K562 (cell line): ENCODE measurements around the gene MRPL54. TPM values are rescaled to one million over a fixed set of nuclear protein-coding genes. Genes with fewer than 3 reads are reported as not detected.
A peak's percentile ranks its signal among the peaks of the same experiment; 100 is the strongest.

Experiments
- ATAC-seq: fragments of 200-7000 bp; cut with Tn5 transposase; 3 replicates; pipeline ENCODE4 v1.9.1; 2020; ENCODE audit warnings: moderate library complexity
- BruUV-seq: library from RNA; stranded (reverse); fragments of 400-500 nt; replicated peaks from 2 replicates; lab custom pipeline; 2021; lab: Mats Ljungman, UMichigan
- CTCF ChIA-PET: fragments of 300-600 bp; formaldehyde crosslinking; extraction: SDS; loops from one replicate; lab custom pipeline; 2021; ENCODE audit warnings: low intra/inter-chr PET ratio; lab: Yijun Ruan, JAX
- POLR2A ChIA-PET: fragments of 300-600, 350-650 bp; sonication (Branson Sonifier 250); formaldehyde crosslinking; extraction: SDS; loops from one replicate; lab custom pipeline; 2021; ENCODE audit warnings: antibody characterized with exemption, inconsistent platforms; lab: Yijun Ruan, JAX
- DNase-seq, 4 experiments: peaks; one replicate each; pipeline versions ENCODE4 v3.0.0 to v3.0.0-alpha.2; 2011 to 2018; ENCODE audit warnings: low spot score in 3 of 4, mixed read lengths in 3 of 4; ENCODE audit errors: extremely low read depth in 1 of 4
- FAIRE-seq: peaks from 2 replicates; lab custom pipeline; 2011; peaks lifted over from hg19 to GRCh38; lab: Jason Lieb, UNC
- H2AFZ ChIP-seq: 2 replicates; pipeline ENCODE4 v1.6.0; 2011; ENCODE audit warnings: low read depth, low read length, control low read depth, inconsistent platforms
- H3K27ac ChIP-seq: fragments of 200-600 bp; 3 replicates; pipeline ENCODE4 v1.8.0; 2011; ENCODE audit warnings: low read depth, mild to moderate bottlenecking, control low read depth, inconsistent platforms, low read length, moderate library complexity, mixed read lengths; ENCODE audit errors: extremely low read depth
- H3K27me3 ChIP-seq, 2 experiments: fragments of 300-600 bp in 1 of 2; 2 replicates in 1 of 2; 3 replicates in 1 of 2; pipeline versions ENCODE4 v1.6.0 to v1.8.0; 2011; ENCODE audit warnings: inconsistent platforms in 2 of 2, low read length in 2 of 2, mild to moderate bottlenecking in 1 of 2, mixed read lengths in 1 of 2, moderate library complexity in 1 of 2; ENCODE audit not compliant: control insufficient read depth in 2 of 2, insufficient read depth in 2 of 2
- H3K36me3 ChIP-seq: fragments of 300-600 bp; 3 replicates; pipeline ENCODE4 v1.8.0; 2011; ENCODE audit warnings: mild to moderate bottlenecking, low read length, inconsistent platforms; ENCODE audit not compliant: control insufficient read depth, insufficient read depth
- H3K4me1 ChIP-seq, 2 experiments: fragments of 200-600 bp in 1 of 2; replicated peaks in 1 of 2; 2 replicates in 1 of 2; 3 replicates in 1 of 2; pipeline versions ENCODE4 v1.5.1 to v1.8.0; 2011; ENCODE audit warnings: inconsistent platforms in 2 of 2, low read length in 2 of 2, mild to moderate bottlenecking in 1 of 2, mixed read lengths in 1 of 2, moderate library complexity in 1 of 2; ENCODE audit not compliant: control insufficient read depth in 2 of 2, insufficient read depth in 2 of 2
- H3K4me2 ChIP-seq: 2 replicates; pipeline ENCODE4 v1.6.1; 2011; ENCODE audit warnings: low read length, control low read depth, inconsistent platforms, mixed read lengths; ENCODE audit not compliant: insufficient read depth
- H3K4me3 ChIP-seq: fragments of 200-600 bp; sonication (generic), shearing (Covaris generic); 2 replicates; pipeline ENCODE4 v1.5.1; 2016; ENCODE audit warnings: control low read depth, inconsistent platforms
- H3K79me2 ChIP-seq: fragments of 200-600 bp; 3 replicates; pipeline ENCODE4 v1.8.0; 2011; ENCODE audit warnings: low read length, inconsistent platforms; ENCODE audit not compliant: control insufficient read depth, insufficient read depth
- H3K9ac ChIP-seq, 2 experiments: 2 replicates each; pipeline versions ENCODE4 v1.6.0 to v1.6.1; 2011; ENCODE audit warnings: low read depth in 2 of 2, low read length in 2 of 2, control low read depth in 1 of 2, inconsistent platforms in 1 of 2, mild to moderate bottlenecking in 1 of 2, mixed read lengths in 1 of 2; ENCODE audit not compliant: insufficient read depth in 1 of 2
- H3K9me1 ChIP-seq: one replicate; pipeline ENCODE4 v1.6.0; 2011; ENCODE audit warnings: inconsistent platforms, mild to moderate bottlenecking, low read length, moderate library complexity; ENCODE audit not compliant: control insufficient read depth, insufficient read depth
- H3K9me3 ChIP-seq: replicated peaks from 2 replicates; pipeline ENCODE4 v1.5.1; 2011; ENCODE audit warnings: low read depth, low read length, inconsistent platforms; ENCODE audit not compliant: control insufficient read depth, insufficient read depth
- H4K20me1 ChIP-seq: replicated peaks from 2 replicates; pipeline ENCODE4 v1.6.1; 2011; ENCODE audit warnings: low read length, inconsistent platforms, mixed read lengths; ENCODE audit not compliant: control insufficient read depth, insufficient read depth
- BRCA1 ChIP-seq, 2 experiments: fragments of 450-650 bp in 1 of 2; sonication (generic) in 1 of 2; formaldehyde crosslinking in 1 of 2; IDR thresholded peaks; 2 replicates each; pipeline versions ENCODE4 v1.5.0 to v1.6.1; 2017 to 2020; ENCODE audit warnings: mild to moderate bottlenecking in 1 of 2, missing genetic modification reagents in 1 of 2
- CEBPZ ChIP-seq: fragments of 150-350 bp; IDR thresholded peaks from 2 replicates; pipeline ENCODE4 v1.6.1; 2014; ENCODE audit warnings: low read depth, mild to moderate bottlenecking, low read length, borderline replicate concordance
- CHAMP1 ChIP-seq: fragments of 450-650 bp; IDR thresholded peaks from 2 replicates; pipeline ENCODE4 v1.6.1; 2016; ENCODE audit warnings: mild to moderate bottlenecking
- FOSL1 ChIP-seq: fragments of 200-800 bp; sonication (Bioruptor generic); conservative IDR thresholded peaks from 2 replicates; pipeline ENCODE4 v1.6.1; 2016; ENCODE audit warnings: missing genetic modification characterization, missing compliant biosample characterization
- KLF13 ChIP-seq: fragments of 450-650 bp; IDR thresholded peaks from 2 replicates; pipeline ENCODE4 v1.6.1; 2016; ENCODE audit warnings: missing genetic modification characterization, low read depth, mild to moderate bottlenecking, missing compliant biosample characterization, moderate library complexity, borderline replicate concordance
- MECOM ChIP-seq: fragments of 250-450 bp; sonication (Bioruptor Pico); IDR thresholded peaks from 2 replicates; pipeline ENCODE4 v1.8.0; 2022; ENCODE audit warnings: inconsistent platforms
- POLR3G ChIP-seq: IDR thresholded peaks from 2 replicates; pipeline ENCODE4 v1.6.1; 2011; ENCODE audit not compliant: insufficient read length, insufficient replicate concordance; ENCODE audit errors: extremely low read depth
- PRPF4 ChIP-seq: fragments of 200-400 bp; formaldehyde crosslinking; IDR thresholded peaks from one replicate; pipeline ENCODE4 v1.6.1; 2017; ENCODE audit warnings: low read length, low read depth, mild to moderate bottlenecking; ENCODE audit not compliant: insufficient read depth, poor library complexity, severe bottlenecking
- SPI1 ChIP-seq: IDR thresholded peaks from 2 replicates; pipeline ENCODE4 v1.6.1; 2011; ENCODE audit warnings: low read depth, low read length, control low read depth, borderline replicate concordance
- XRCC4 ChIP-seq: IDR thresholded peaks from one replicate; pipeline ENCODE4 v1.6.1; 2011; ENCODE audit not compliant: insufficient read depth, insufficient read length; ENCODE audit errors: extremely low read depth
- ZFP36 ChIP-seq: fragments of 150-350 bp; IDR thresholded peaks from 2 replicates; pipeline ENCODE4 v1.6.1; 2018; ENCODE audit warnings: low read length, low read depth; ENCODE audit not compliant: partially characterized antibody
- ZNF408 ChIP-seq: fragments of 250-450 bp; sonication (Bioruptor Pico); IDR thresholded peaks from 2 replicates; pipeline ENCODE4 v1.4.0; 2020; ENCODE audit warnings: low read depth, mild to moderate bottlenecking, moderate library complexity
- ZNF75A ChIP-seq: fragments of 450-650 bp; formaldehyde crosslinking; IDR thresholded peaks from 2 replicates; pipeline ENCODE4 v1.4.0; 2020; ENCODE audit warnings: mild to moderate bottlenecking
- WGBS: fragments of 100-300 bp; shearing (Covaris generic); methylation state at CpG from one replicate; pipeline ENCODE4 v1.1.6; 2016; ENCODE audit warnings: low coverage, mixed read lengths; ENCODE audit not compliant: insufficient coverage; ENCODE audit errors: missing lambda C conversion rate; 5-methylcytosine and 5-hydroxymethylcytosine counted together
- in situ Hi-C: fragments of 300-500 bp; cut with MboI; formaldehyde crosslinking; loops from 4 replicates; pipeline ENCODE4 v1.15.0; 2018; ENCODE audit warnings: inconsistent platforms, mixed read lengths
- intact Hi-C: fragments of 100-400 bp; cut with micrococcal nuclease; formaldehyde crosslinking; loops from 2 replicates; pipeline ENCODE4 v1.14.2; 2022
- polyA plus RNA-seq, 8 experiments: library from polyadenylated mRNA; depleted of rRNA in 4 of 8; stranded (reverse) in 5 of 8; unstranded in 3 of 8; fragments of >200 nt; fragmentation: Nextera tagmentation in 2 of 8; fragmentation: Illumina TruSeq in 1 of 8; extraction: Ambion mirVana in 2 of 8; extraction: Trizol in 1 of 8; gene quantifications; 2 replicates each; pipeline versions ENCODE4 v1.2.1 to v1.2.3, GENCODE V29; 2011 to 2014; ENCODE audit warnings: inconsistent platforms in 1 of 8, missing spikeins in 1 of 8
- total RNA-seq, 7 experiments: library from RNA; depleted of rRNA in 6 of 7; stranded (reverse); fragments of >200 nt in 6 of 7; fragmentation: Illumina TruSeq in 2 of 7; extraction: Trizol in 2 of 7; gene quantifications; 2 replicates each; pipeline versions ENCODE4 v1.2.1 to v1.2.3, GENCODE V29; 2011 to 2021; ENCODE audit warnings: low replicate concordance in 1 of 7

Gene MRPL54
- total and polyA plus RNA-seq, 9 of the 15 experiments (the other 6 are each of a cell fraction or from before 2014, with no cell fraction given) = 3.5 to 120 (median 56.9) TPM

GRCh38 chr19:3721131-3721886 lies 41.2 kb upstream of the MRPL54 start:
- intact Hi-C loops (loop anchor here (2.0 to 5.0 kb wide), 3 partner anchors 41 to 126 kb away; partner anchors contain the start of gene MRPL54), in situ Hi-C loops (no loop called here)
- peak; percentile 85 for ATAC-seq
- Histone ChIP-seq H3K4me2 (peak overlapping the region; percentile 61), H4K20me1 (no peaks in the 10 kb centered on the region), H3K9me3 (no peaks in the 10 kb centered on the region), H3K4me3 (0 out of 2 replicates have a peak overlapping the region, but pooled peaks have one; percentile 10), H3K79me2 (no peaks in the 10 kb centered on the region), H3K9ac (peak overlapping the region in 1 of 2 experiments; percentile 48; a peak in 1 of 4 replicates), H3K27me3 (no peaks in the 10 kb centered on the region), H3K27ac (no peak overlapping the region), H2AFZ (peak overlapping the region; percentile 77), H3K9me1 (no peaks in the 10 kb centered on the region), H3K36me3 (no peaks in the 10 kb centered on the region), H3K4me1 (peaks cover 7 to 31% of the 10 kb centered on the region in 2 experiments; a peak in 3 of 5 replicates)
- BruUV-seq = no TSS peak
- ChIA-PET POLR2A (interaction anchor here (0.6 kb wide), 1 partner anchor 1245 kb away, joined by 4 read pairs; no protein-coding TSS in a partner anchor), CTCF (no interaction called here)
- peak; percentile 80 for FAIRE-seq
- 12% methylated on average over 20 of the region's 46 CpGs for WGBS
- peak; percentile 96 to 98 (median 98) for DNase-seq
- TF ChIP-seq XRCC4 = no peak
- no peak; the same call in 1 of the 2 replicates for TF ChIP-seq CHAMP1
- no peak for TF ChIP-seq PRPF4
- no peak for TF ChIP-seq FOSL1 (tag)
- TF ChIP-seq KLF13 (tag) = peak; percentile 95
- peak; percentile 69 for TF ChIP-seq ZFP36
- TF ChIP-seq BRCA1 (IDR thresholded peaks at IDR 0.05) = no peak
- TF ChIP-seq BRCA1 (CRISPR knock-in tag; IDR thresholded peaks at IDR 0.05) = no peak
- TF ChIP-seq MECOM (CRISPR knock-in tag) = no peak
- no peak for TF ChIP-seq CEBPZ
- TF ChIP-seq POLR3G = no peak
- TF ChIP-seq ZNF408 (CRISPR knock-in tag) = no peak
- TF ChIP-seq ZNF75A = no peak
- TF ChIP-seq SPI1 = no peak
